HCT116 (cell line): ENCODE measurements around the gene RANBP3L.

Experiments used
- CTCF ChIP-seq, 3 experiments: fragments of 200-600 bp in 1 of 3; sonication (generic) in 1 of 3; IDR thresholded peaks in 2 of 3; conservative IDR thresholded peaks in 1 of 3; 2 replicates each; pipeline ENCODE4 v1.5.1; 2012 to 2017; ENCODE audit warnings: low read depth in 2 of 3, low read length in 2 of 3, antibody characterized with exemption in 1 of 3, borderline replicate concordance in 1 of 3, control low read depth in 1 of 3, mild to moderate bottlenecking in 1 of 3, mixed read lengths in 1 of 3, mixed run types in 1 of 3, moderate library complexity in 1 of 3; ENCODE audit not compliant: insufficient read depth in 1 of 3
- EZH2 ChIP-seq: fragments of 200-600 bp; sonication (generic); IDR thresholded peaks from 2 replicates; pipeline ENCODE4 v1.6.1; 2017; ENCODE audit warnings: antibody characterized with exemption, mixed run types
- EZH2phosphoT487 ChIP-seq: fragments of 200-600 bp; IDR thresholded peaks from 2 replicates; pipeline ENCODE4 v1.6.1; 2018; ENCODE audit warnings: antibody characterized with exemption, borderline replicate concordance
- FOSL1 ChIP-seq: IDR thresholded peaks from 2 replicates; pipeline ENCODE4 v1.6.1; 2012; ENCODE audit warnings: low read depth
- MAX ChIP-seq: IDR thresholded peaks from 2 replicates; pipeline ENCODE4 v1.6.1; 2012
- POLR2A ChIP-seq: IDR thresholded peaks from 2 replicates; pipeline ENCODE4 v1.7.0; 2011; ENCODE audit warnings: borderline replicate concordance; ENCODE audit not compliant: insufficient read depth, insufficient read length; ENCODE audit errors: extremely low read depth
- POLR2AphosphoS5 ChIP-seq: IDR thresholded peaks from 2 replicates; pipeline ENCODE4 v1.6.1; 2011; ENCODE audit warnings: mild to moderate bottlenecking, low read depth, low read length, moderate library complexity
- SRF ChIP-seq: IDR thresholded peaks from 2 replicates; pipeline ENCODE4 v1.6.1; 2012; ENCODE audit warnings: low read depth
- ZNF274 ChIP-seq: fragments of 200-500 bp; sonication (Bioruptor generic); IDR thresholded peaks from 2 replicates; pipeline ENCODE4 v1.6.1; 2014; ENCODE audit warnings: mild to moderate bottlenecking, low read depth, low read length, inconsistent platforms

GRCh38 chr5:36244076-36244475 lies 57.6 kb downstream of the RANBP3L start:
- TF ChIP-seq POLR2A (no peak), POLR2AphosphoS5 (no peak), CTCF (IDR thresholded peaks at IDR 0.05 in 2 of 3, conservative IDR thresholded peaks at IDR 0.05 in 1 of 3; ENCODE audit: borderline replicate concordance in 1 of 3, insufficient read depth in 1 of 3, low read depth in 2 of 3, low read length in 2 of 3) (no peak), ZNF274 (no peak), MAX (no peak), FOSL1 (no peak), EZH2 (no peak), EZH2phosphoT487 (no peak), SRF (no peak)
